Measurements from ENCODE around the gene TTLL12. TPM values are rescaled to one million over a fixed set of nuclear protein-coding genes. Genes with fewer than 3 reads are reported as not detected.

TTLL12 gene
- total RNA-seq, 2 experiments from 2014 or later: 41.3 to 43.0 TPM

Other genes starting within 250 kb of the TTLL12 start
- 10 to 100 TPM; 33.5 to 35.1 TPM for gene PACSIN2, start 172.0 kb downstream of the TTLL12 start, total RNA-seq
- 1 to 10 TPM; 8.5 to 9.1 TPM for gene TTLL1, start 97.7 kb downstream of the TTLL12 start, total RNA-seq
- 1 to 10 TPM; 2.6 TPM for gene BIK, start 76.4 kb downstream of the TTLL12 start, total RNA-seq
- gene MCAT, start 43.7 kb downstream of the TTLL12 start, total RNA-seq: 1 to 10 TPM; 8.5 to 8.8 TPM
- 100 to 1,000 TPM; 133 TPM for gene TSPO, start 35.6 kb downstream of the TTLL12 start, total RNA-seq
- under 1 TPM; 0.15 to 0.20 TPM for gene SCUBE1, start 156.2 kb upstream of the TTLL12 start, total RNA-seq
- gene MPPED1, start 224.9 kb upstream of the TTLL12 start, total RNA-seq: not detected

Data from activated CD4-positive, alpha-beta memory T cell treated with anti-CD3 and anti-CD28 coated beads, Interleukin-2, amount 10 ng/mL, durations not matched to agents 7 days and 5 days (primary cell).